HG03039 (cell line): Measurements from ENCODE around the gene DET1.
"Not testable (repeated sequence)": the region's sequence is repeated elsewhere in the genome, so short reads cannot be mapped to it uniquely, and the experiment has no call there.

Experiments used
- ATAC-seq: cut with Tn5 transposase; IDR thresholded peaks from one replicate; pipeline ENCODE4 v1.9.1; 2021; ENCODE audit warnings: mild to moderate bottlenecking, moderate library complexity; ENCODE audit not compliant: unreplicated experiment

The DET1 gene

GRCh38 chr15:88498996-88499395 is 47.5 kb downstream of the DET1 start:
- ATAC-seq = no peak

GRCh38 chr15:88497109-88497765 is 49.2 kb downstream of the DET1 start:
- ATAC-seq = no peak

GRCh38 chr15:88493844-88494243 is 52.6 kb downstream of the DET1 start:
- no peak for ATAC-seq

- no peak for ATAC-seq
Measured at GRCh38 chr15:88491158-88491557, 55.3 kb downstream of the DET1 start.

GRCh38 chr15:88490036-88490435 is 56.4 kb downstream of the DET1 start:
- no peak for ATAC-seq

- no peak for ATAC-seq
Measured at GRCh38 chr15:88489321-88489720, 57.2 kb downstream of the DET1 start.

GRCh38 chr15:88487796-88488523 is 58.5 kb downstream of the DET1 start:
- ATAC-seq = no peak

- ATAC-seq = no peak
Measured at GRCh38 chr15:88487178-88487795, 59.2 kb downstream of the DET1 start.

GRCh38 chr15:88484682-88485331 is 61.7 kb downstream of the DET1 start:
- ATAC-seq = no peak

- no peak for ATAC-seq
Measured at GRCh38 chr15:88482263-88482662, 64.2 kb downstream of the DET1 start.

- no peak for ATAC-seq
Measured at GRCh38 chr15:88480981-88481380, 65.5 kb downstream of the DET1 start.

- no peak for ATAC-seq
Measured at GRCh38 chr15:88479169-88479568, 67.3 kb downstream of the DET1 start.

GRCh38 chr15:88477904-88478303 is 68.6 kb downstream of the DET1 start:
- ATAC-seq = no peak

GRCh38 chr15:88477126-88477525 is 69.4 kb downstream of the DET1 start:
- ATAC-seq = no peak

- no peak for ATAC-seq
Measured at GRCh38 chr15:88476635-88477060, 69.8 kb downstream of the DET1 start.

GRCh38 chr15:88473661-88474293 is 72.7 kb downstream of the DET1 start:
- ATAC-seq = not testable (repeated sequence)

- ATAC-seq = no peak
Measured at GRCh38 chr15:88472225-88472624, 74.3 kb downstream of the DET1 start.

- no peak for ATAC-seq
Measured at GRCh38 chr15:88470625-88471372, 75.7 kb downstream of the DET1 start.

- ATAC-seq = no peak
Measured at GRCh38 chr15:88469321-88469720, 77.2 kb downstream of the DET1 start.

GRCh38 chr15:88468721-88469120 is 77.8 kb downstream of the DET1 start:
- not testable (repeated sequence) for ATAC-seq
